Natural killer cell (primary cell): ENCODE data around the gene KIF1B. TPM values are rescaled to one million over a fixed set of nuclear protein-coding genes. Genes with fewer than 3 reads are reported as not detected.

Source experiments
- ATAC-seq, 3 donors: fragments of 150-1000 bp in 2 of 3; fragments of 200-7000 bp in 1 of 3; cut with Tn5 transposase; 1 replicate in 1 of 3; 2 replicates in 2 of 3; pipeline ENCODE4 v1.10.0; 2021; ENCODE audit warnings: mild to moderate bottlenecking in 2 of 3, moderate library complexity in 2 of 3
- DNase-seq, 2 donors: peaks; one replicate each; pipeline versions ENCODE4 v3.0.0 to v3.0.0-alpha.2; 2013 to 2021; ENCODE audit warnings: mixed read lengths in 1 of 2
- H3K27ac ChIP-seq: one replicate; pipeline ENCODE4 v1.5.1; 2013; ENCODE audit warnings: mild to moderate bottlenecking, low read length
- H3K27me3 ChIP-seq: one replicate; pipeline ENCODE4 v1.6.1; 2013; ENCODE audit warnings: low read length; ENCODE audit not compliant: control insufficient read depth, insufficient read depth
- H3K36me3 ChIP-seq: one replicate; pipeline ENCODE4 v1.6.1; 2013; ENCODE audit warnings: low read length; ENCODE audit not compliant: control insufficient read depth, insufficient read depth
- H3K4me1 ChIP-seq: one replicate; pipeline ENCODE4 v1.6.1; 2013; ENCODE audit warnings: low read length; ENCODE audit not compliant: control insufficient read depth, insufficient read depth
- H3K4me3 ChIP-seq: one replicate; pipeline ENCODE4 v1.5.1; 2013; ENCODE audit warnings: low read length
- H3K9me3 ChIP-seq: one replicate; pipeline ENCODE4 v1.6.1; 2013; ENCODE audit warnings: low read length; ENCODE audit not compliant: control insufficient read depth, insufficient read depth
- H3K27ac Mint-ChIP-seq, 2 donors: one replicate each; pipeline ENCODE4 v1.8.0; 2022; ENCODE audit warnings: mild to moderate bottlenecking in 2 of 2, mixed read lengths in 2 of 2, moderate library complexity in 1 of 2
- H3K27me3 Mint-ChIP-seq, 2 donors: one replicate each; pipeline ENCODE4 v1.8.0; 2022; ENCODE audit warnings: low read depth in 2 of 2, mixed read lengths in 2 of 2
- H3K36me3 Mint-ChIP-seq: one replicate; pipeline ENCODE4 v1.8.0; 2022; ENCODE audit warnings: mixed read lengths
- H3K4me1 Mint-ChIP-seq, 2 donors: one replicate each; pipeline ENCODE4 v1.8.0; 2022; ENCODE audit warnings: mixed read lengths in 2 of 2
- H3K4me3 Mint-ChIP-seq: one replicate; pipeline ENCODE4 v1.8.0; 2022; ENCODE audit warnings: mild to moderate bottlenecking, moderate library complexity, mixed read lengths
- H3K9me3 Mint-ChIP-seq, 2 donors: one replicate each; pipeline ENCODE4 v1.8.0; 2022; ENCODE audit warnings: mixed read lengths in 2 of 2
- CTCF ChIP-seq: fragments of 200-600 bp; IDR thresholded peaks from one replicate; pipeline ENCODE4 v1.8.0; 2022; ENCODE audit warnings: antibody characterized with exemption
- WGBS: methylation state at CpG from one replicate; pipeline ENCODE4 v1.1.7; 2013; ENCODE audit warnings: missing lambda C conversion rate; ENCODE audit not compliant: insufficient coverage; 5-methylcytosine and 5-hydroxymethylcytosine counted together
- intact Hi-C: fragments of 100-400 bp; cut with micrococcal nuclease; formaldehyde crosslinking; loops from one replicate; pipeline ENCODE4 v1.14.2; 2022
- total RNA-seq, 4 donors: library from RNA; stranded (reverse); fragments of 120-200 nt in 1 of 4; gene quantifications; one replicate each; pipeline versions ENCODE4 v1.2.3 to v1.2.4, GENCODE V29; 2013 to 2022

KIF1B gene
- total RNA-seq, 3 donors from 2014 or later (not counting 1 experiment from before 2014, with no cell fraction given): 15.2 to 22.0 (median 16.3) TPM

DNA sequence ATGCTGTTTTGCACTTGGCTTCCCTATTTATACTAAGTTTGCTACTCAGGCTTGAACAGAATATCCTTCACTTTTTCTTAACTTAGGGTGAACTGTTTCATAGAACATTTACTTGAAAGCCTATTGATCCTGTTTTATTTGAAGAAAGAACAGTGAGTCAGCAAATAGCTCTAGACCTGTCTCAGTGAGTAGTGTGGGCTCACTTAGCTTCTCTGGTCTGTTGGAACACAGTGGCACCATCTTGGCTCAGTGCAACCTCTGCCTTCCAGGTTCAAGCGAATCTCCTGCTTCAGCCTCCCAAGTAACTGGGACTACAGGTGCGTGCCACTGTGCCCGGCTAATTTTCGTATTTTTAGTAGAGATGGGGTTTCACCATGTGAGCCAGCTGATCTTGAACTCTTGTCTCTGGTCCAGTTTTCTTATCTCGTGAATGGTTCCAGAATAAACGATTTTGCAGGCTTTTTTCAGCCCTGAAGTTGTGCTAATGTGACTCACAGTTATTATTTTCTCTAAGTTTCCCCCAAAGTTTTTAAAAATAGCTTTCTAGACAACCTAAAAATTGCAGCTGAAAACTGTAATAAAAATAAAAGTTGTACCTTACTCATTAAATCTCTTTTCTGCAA lies 76.8 kb downstream of the KIF1B start:
- no peaks in the 10 kb centered on the region for H3K27me3 Mint-ChIP-seq
- 93% methylated on average over 6 of the region's 6 CpGs for WGBS

DNA sequence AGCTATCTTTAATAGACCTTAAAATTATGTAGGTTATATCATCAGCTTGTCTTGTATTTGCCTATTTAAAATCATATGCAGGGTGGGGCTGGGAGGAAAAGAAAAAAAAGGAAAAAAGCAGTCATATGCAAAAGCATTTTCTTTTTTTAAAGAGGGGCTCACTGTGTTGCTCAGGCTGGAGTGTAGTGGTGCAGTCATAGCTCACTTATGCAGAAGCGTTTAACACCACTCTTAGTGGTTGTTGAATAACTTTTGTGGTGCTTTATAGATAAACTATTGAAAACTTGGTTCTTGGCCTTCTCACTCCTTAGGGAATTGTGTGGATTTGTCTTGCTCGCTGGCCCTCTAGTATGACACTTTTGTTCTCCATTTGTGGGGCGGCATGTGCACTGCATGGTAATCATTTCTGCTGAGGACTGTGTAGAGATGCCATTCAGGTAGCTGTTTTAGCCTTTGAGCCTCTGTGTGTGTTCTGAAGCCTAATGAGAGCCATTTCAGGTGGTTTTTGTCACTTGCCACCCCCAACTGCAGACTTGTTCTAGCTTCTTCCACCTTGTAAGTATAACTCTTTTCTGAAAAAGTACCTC lies 77.8 kb downstream of the KIF1B start:
- no peak for DNase-seq
- Histone ChIP-seq H3K4me1 (no peaks in the 10 kb centered on the region), H3K4me3 (no peak overlapping the region), H3K27ac (no peak overlapping the region), H3K9me3 (no peaks in the 10 kb centered on the region), H3K27me3 (no peaks in the 10 kb centered on the region), H3K36me3 (peaks cover 7% of the 10 kb centered on the region)
- intact Hi-C loops: no loop called here
- H3K9me3 Mint-ChIP-seq: no peaks in the 10 kb centered on the region
- H3K4me3 Mint-ChIP-seq: no peak overlapping the region
- WGBS: 89% methylated on average over 3 of the region's 3 CpGs
- ATAC-seq: no peak
- TF ChIP-seq CTCF: no peak
- no peaks in the 10 kb centered on the region for H3K4me1 Mint-ChIP-seq
- peaks cover 6% of the 10 kb centered on the region for H3K36me3 Mint-ChIP-seq
- H3K27me3 Mint-ChIP-seq: no peaks in the 10 kb centered on the region
- no peak overlapping the region for H3K27ac Mint-ChIP-seq

More for the DNA sequence above, 76.8 kb downstream of the KIF1B start:
- Mint-ChIP-seq H3K27ac (no peak overlapping the region), H3K36me3 (no peaks in the 10 kb centered on the region), H3K4me1 (no peaks in the 10 kb centered on the region), H3K9me3 (no peaks in the 10 kb centered on the region), H3K4me3 (no peak overlapping the region)
- ATAC-seq (no peak), DNase-seq (no peak)
- H3K27me3 ChIP-seq: no peaks in the 10 kb centered on the region
- no peak overlapping the region for H3K4me3 ChIP-seq
- peaks cover 7% of the 10 kb centered on the region for H3K36me3 ChIP-seq
- no peaks in the 10 kb centered on the region for H3K9me3 ChIP-seq
- H3K4me1 ChIP-seq: no peaks in the 10 kb centered on the region
- no peak overlapping the region for H3K27ac ChIP-seq
- intact Hi-C loops: no loop called here
- no peak for TF ChIP-seq CTCF

- Mint-ChIP-seq H3K27me3 (no peaks in the 10 kb centered on the region), H3K27ac (no peak overlapping the region), H3K36me3 (peaks cover 6% of the 10 kb centered on the region), H3K4me1 (no peaks in the 10 kb centered on the region), H3K4me3 (no peak overlapping the region), H3K9me3 (no peaks in the 10 kb centered on the region)
- Histone ChIP-seq H3K27me3 (no peaks in the 10 kb centered on the region), H3K4me1 (no peaks in the 10 kb centered on the region), H3K4me3 (no peak overlapping the region), H3K27ac (no peak overlapping the region), H3K36me3 (peaks cover 17% of the 10 kb centered on the region), H3K9me3 (no peaks in the 10 kb centered on the region)
- intact Hi-C loops: no loop called here
- DNase-seq: no peak
- WGBS: 100% methylated on average over 1 of the region's 1 CpG
- no peak for ATAC-seq
- TF ChIP-seq CTCF: no peak
Measured at GRCh38 chr1:10291705-10292104, 81.3 kb downstream of the KIF1B start.

GRCh38 chr1:10292188-10292587 lies 81.8 kb downstream of the KIF1B start:
- DNase-seq (no peak), ATAC-seq (no peak)
- no peaks in the 10 kb centered on the region for H3K27me3 Mint-ChIP-seq
- 94% methylated on average over 1 of the region's 2 CpGs for WGBS
- intact Hi-C loops: no loop called here
- Histone ChIP-seq H3K27me3 (no peaks in the 10 kb centered on the region), H3K9me3 (no peaks in the 10 kb centered on the region), H3K4me3 (no peak overlapping the region), H3K4me1 (no peaks in the 10 kb centered on the region), H3K36me3 (peaks cover 19% of the 10 kb centered on the region), H3K27ac (no peak overlapping the region)
- H3K4me3 Mint-ChIP-seq: no peak overlapping the region
- TF ChIP-seq CTCF: no peak
- H3K27ac Mint-ChIP-seq: no peak overlapping the region
- H3K9me3 Mint-ChIP-seq: no peaks in the 10 kb centered on the region
- no peaks in the 10 kb centered on the region for H3K4me1 Mint-ChIP-seq
- H3K36me3 Mint-ChIP-seq: peaks cover 6% of the 10 kb centered on the region
